Bronchial epithelial cell (primary cell): ENCODE results near the gene ZNF384. TPM values are rescaled to one million over a fixed set of nuclear protein-coding genes. Genes with fewer than 3 reads are reported as not detected.

ENCODE experiments used
- DNase-seq: peaks from one replicate; pipeline ENCODE4 v3.0.0-alpha.2; 2010; ENCODE audit warnings: low read depth
- FAIRE-seq: peaks from 2 replicates; lab custom pipeline; 2011; peaks lifted over from hg19 to GRCh38; lab: Jason Lieb, UNC
- H3K27me3 ChIP-seq: 2 replicates; pipeline ENCODE4 v1.5.1; 2011; ENCODE audit warnings: low read length; ENCODE audit not compliant: control insufficient read depth, insufficient read depth
- H3K36me3 ChIP-seq: 2 replicates; pipeline ENCODE4 v1.5.1; 2011; ENCODE audit warnings: low read length; ENCODE audit not compliant: control insufficient read depth, insufficient read depth
- H3K4me3 ChIP-seq: 2 replicates; pipeline ENCODE4 v1.5.1; 2011; ENCODE audit warnings: mild to moderate bottlenecking, low read depth, low read length, control low read depth
- CTCF ChIP-seq: IDR thresholded peaks from 2 replicates; pipeline ENCODE4 v1.5.1; 2011; ENCODE audit warnings: mild to moderate bottlenecking, moderate library complexity, low read length, control low read depth, inconsistent platforms; ENCODE audit not compliant: insufficient read depth, severe bottlenecking
- total RNA-seq: library from RNA; depleted of rRNA; stranded (reverse); fragments of >200 nt; gene quantifications from 2 replicates; pipeline ENCODE4 v1.2.1, GENCODE V29; 2014

ZNF384 gene
- total RNA-seq, 1 donor from 2014 or later: 5.3 TPM

DNA sequence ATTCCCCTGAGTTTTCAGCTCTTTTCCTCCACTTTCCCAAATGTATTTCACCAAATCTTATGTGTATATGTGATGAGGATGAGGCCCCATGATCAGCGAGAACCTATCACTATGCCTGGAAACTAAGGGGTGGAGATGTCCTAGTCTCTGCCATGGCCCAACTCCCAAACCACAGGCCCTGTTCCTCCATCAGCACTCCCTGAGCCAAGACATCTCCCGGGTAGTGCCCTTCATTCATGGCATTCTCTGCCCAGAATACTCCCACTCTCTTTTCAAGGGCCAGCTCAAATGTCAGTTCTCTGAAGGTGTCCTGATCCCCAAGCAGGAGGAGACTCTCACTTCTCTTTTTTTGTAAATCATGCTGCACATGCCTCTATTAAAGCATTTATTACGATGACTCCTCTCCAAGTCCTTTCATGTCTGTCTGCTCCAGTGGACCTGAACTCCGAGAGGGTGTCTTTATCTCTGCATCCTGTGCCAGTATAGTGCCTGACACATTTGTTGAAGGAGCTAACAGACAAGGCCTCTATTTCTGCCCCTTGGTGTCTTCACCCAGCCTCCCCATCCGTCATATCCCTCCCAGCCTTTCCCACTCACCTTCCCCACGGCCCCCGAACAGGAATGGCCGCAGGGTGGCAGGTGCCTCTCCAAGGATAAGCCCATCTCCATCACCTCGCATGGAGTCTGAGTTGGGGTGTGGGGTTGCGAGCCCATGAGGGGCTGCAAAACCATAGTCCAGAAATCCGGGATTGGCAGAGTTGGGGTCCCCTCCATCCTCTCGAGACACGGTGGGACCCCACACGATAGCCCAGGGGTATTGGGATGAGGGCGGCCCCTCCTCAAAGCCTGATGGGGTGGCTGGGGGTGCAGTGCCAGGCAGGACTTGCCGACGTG lies 7.8 kb upstream of the ZNF384 start:
- no peak for TF ChIP-seq CTCF
- DNase-seq (no peak), FAIRE-seq (peak; percentile 13)
- H3K36me3 ChIP-seq: no peaks in the 10 kb centered on the region
- no peak overlapping the region for H3K4me3 ChIP-seq
- peaks cover 24% of the 10 kb centered on the region for H3K27me3 ChIP-seq

DNA sequence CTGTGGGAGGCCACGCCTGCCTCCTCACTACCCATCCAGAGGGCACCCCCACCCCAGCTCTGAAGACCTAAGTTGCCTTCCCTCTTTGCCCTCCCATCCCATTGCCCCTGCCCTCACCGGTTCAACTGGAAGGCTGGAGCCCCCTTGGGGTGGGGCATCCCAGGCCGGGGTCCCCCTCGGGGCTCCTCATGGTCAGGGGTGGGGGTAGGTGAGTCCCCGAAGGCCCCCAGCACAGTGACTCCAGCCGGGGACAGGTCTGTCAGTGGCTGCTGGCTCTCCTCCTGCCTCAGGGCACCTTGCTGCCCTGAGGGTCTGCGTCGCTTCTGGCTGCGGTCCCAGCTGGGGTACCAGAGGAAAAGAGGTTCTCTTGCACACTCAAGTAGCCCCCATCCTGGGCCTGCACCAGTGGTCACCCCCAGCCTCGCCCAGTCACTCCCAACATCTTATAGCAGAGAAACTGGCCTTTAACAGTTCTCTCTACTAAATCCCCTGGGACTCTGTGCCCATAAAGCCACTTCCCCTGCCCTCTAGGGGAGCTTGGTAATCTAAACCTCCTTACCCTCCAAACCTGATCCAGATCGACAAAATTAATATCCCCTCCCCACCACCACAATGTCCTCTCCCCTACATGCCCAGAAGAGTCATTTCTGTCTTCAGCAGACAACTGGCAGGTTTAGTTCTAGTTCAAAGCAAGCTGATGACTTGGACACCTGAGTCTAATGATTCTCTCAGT lies 6.3 kb upstream of the ZNF384 start:
- peaks cover 12% of the 10 kb centered on the region for H3K27me3 ChIP-seq
- DNase-seq (no peak), FAIRE-seq (no peak)
- H3K4me3 ChIP-seq: no peak overlapping the region
- no peaks in the 10 kb centered on the region for H3K36me3 ChIP-seq
- no peak for TF ChIP-seq CTCF

DNA sequence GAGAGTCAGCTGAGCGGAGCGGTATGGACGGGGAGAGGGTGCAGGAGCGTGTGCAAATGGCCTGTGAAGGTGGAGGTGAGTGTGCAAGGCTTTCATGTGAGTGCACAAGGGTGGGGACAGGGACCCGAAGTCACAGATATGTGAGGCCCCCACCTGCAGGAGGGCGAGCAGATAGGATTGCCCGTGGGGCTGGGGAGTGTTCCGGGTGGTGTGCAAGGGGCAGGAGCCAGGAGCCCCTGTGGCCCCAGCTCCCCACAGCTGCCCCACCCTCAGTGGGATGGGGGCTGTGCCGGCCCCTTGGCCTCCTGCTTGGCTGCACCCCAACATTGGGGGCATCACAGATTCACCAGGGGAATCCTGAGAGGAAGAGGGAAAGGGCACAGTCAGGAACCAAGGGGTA lies 5.5 kb upstream of the ZNF384 start:
- no peak for TF ChIP-seq CTCF
- Histone ChIP-seq H3K4me3 (no peak overlapping the region), H3K27me3 (peaks cover 6% of the 10 kb centered on the region), H3K36me3 (no peaks in the 10 kb centered on the region)
- FAIRE-seq (no peak), DNase-seq (no peak)

GRCh38 chr12:6693832-6694355 lies 4.7 kb upstream of the ZNF384 start:
- no peak overlapping the region for H3K4me3 ChIP-seq
- DNase-seq: no peak
- TF ChIP-seq CTCF: no peak
- FAIRE-seq: no peak
- H3K36me3 ChIP-seq: no peaks in the 10 kb centered on the region
- no peaks in the 10 kb centered on the region for H3K27me3 ChIP-seq

DNA sequence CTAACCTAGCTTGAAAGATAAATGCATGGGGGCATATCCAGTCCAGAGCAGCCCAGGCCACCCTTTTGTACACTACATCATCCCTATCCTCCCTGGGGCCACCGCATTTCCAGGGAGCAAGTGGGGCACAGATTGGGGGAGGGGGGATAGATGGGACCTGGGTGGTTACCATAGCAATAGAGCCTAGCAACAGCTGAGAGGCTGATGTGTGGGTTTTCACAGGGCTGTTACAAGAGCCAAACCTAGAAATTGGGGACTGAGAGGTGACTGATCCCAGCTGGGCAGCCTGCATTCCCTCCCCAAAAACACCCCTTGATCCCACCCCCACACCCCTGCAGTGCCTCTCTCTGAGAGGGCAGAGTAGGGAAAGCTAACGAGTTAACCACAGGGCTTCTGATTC lies 3.7 kb upstream of the ZNF384 start:
- DNase-seq (no peak), FAIRE-seq (no peak)
- TF ChIP-seq CTCF: no peak
- no peaks in the 10 kb centered on the region for H3K36me3 ChIP-seq
- no peak overlapping the region for H3K4me3 ChIP-seq
- no peaks in the 10 kb centered on the region for H3K27me3 ChIP-seq
